Endothelial cell of umbilical vein (primary cell): ENCODE measurements around the gene NR0B2. TPM values are rescaled to one million over a fixed set of nuclear protein-coding genes. Genes with fewer than 3 reads are reported as not detected.
A peak's percentile ranks its signal among the peaks of the same experiment; 100 is the strongest.

Experiments used
- BruUV-seq: library from RNA; stranded (reverse); fragments of 400-500 nt; replicated peaks from 2 replicates; lab custom pipeline; 2021; lab: Mats Ljungman, UMichigan
- CTCF ChIA-PET: fragments of 300-600, 350-600 bp; sonication (Branson Sonifier 250); formaldehyde crosslinking; loops from one replicate; lab custom pipeline; 2021; ENCODE audit warnings: antibody characterized with exemption, inconsistent platforms; lab: Charles Lee
- POLR2A ChIA-PET: fragments of 300-600, 350-600 bp; sonication (Branson Sonifier 250); formaldehyde crosslinking; loops from one replicate; lab custom pipeline; 2021; ENCODE audit warnings: antibody characterized with exemption, inconsistent platforms; lab: Charles Lee
- DNase-seq: peaks from one replicate; pipeline ENCODE4 v3.0.0-alpha.2; 2011; ENCODE audit warnings: low read depth, low spot score
- FAIRE-seq: peaks from 2 replicates; lab custom pipeline; 2011; peaks lifted over from hg19 to GRCh38; lab: Jason Lieb, UNC
- H2AFZ ChIP-seq: 2 replicates; pipeline ENCODE4 v1.6.0; 2012; ENCODE audit warnings: low read depth, low read length, control low read depth, inconsistent platforms
- H3K27ac ChIP-seq: 2 replicates; pipeline ENCODE4 v1.5.1; 2011; ENCODE audit warnings: low read depth, mild to moderate bottlenecking, control low read depth, low read length, moderate library complexity; ENCODE audit not compliant: insufficient read depth
- H3K27me3 ChIP-seq, 2 experiments: 2 replicates each; pipeline versions ENCODE4 v1.6.0 to v1.6.1; 2011; ENCODE audit warnings: low read length in 2 of 2, mixed read lengths in 1 of 2; ENCODE audit not compliant: control insufficient read depth in 2 of 2, insufficient read depth in 2 of 2
- H3K36me3 ChIP-seq, 2 experiments: 2 replicates in 1 of 2; 3 replicates in 1 of 2; pipeline ENCODE4 v1.5.1; 2011; ENCODE audit warnings: low read length in 2 of 2, mild to moderate bottlenecking in 1 of 2, moderate library complexity in 1 of 2; ENCODE audit not compliant: control insufficient read depth in 2 of 2, insufficient read depth in 2 of 2; ENCODE audit errors: extremely low read depth in 1 of 2
- H3K4me1 ChIP-seq: 3 replicates; pipeline ENCODE4 v1.5.1; 2011; ENCODE audit warnings: mild to moderate bottlenecking, low read length; ENCODE audit not compliant: control insufficient read depth, insufficient read depth; ENCODE audit errors: extremely low read depth
- H3K4me2 ChIP-seq: 2 replicates; pipeline ENCODE4 v1.6.1; 2011; ENCODE audit warnings: low read length, control low read depth, mixed read lengths; ENCODE audit not compliant: insufficient read depth
- H3K4me3 ChIP-seq, 3 experiments: fragments of 200-600 bp in 1 of 3; sonication (generic), shearing (Covaris generic) in 1 of 3; replicated peaks in 1 of 3; 2 replicates each; pipeline ENCODE4 v1.5.1; 2011 to 2016; ENCODE audit warnings: control low read depth in 3 of 3, low read length in 3 of 3, mild to moderate bottlenecking in 2 of 3, inconsistent platforms in 1 of 3, low read depth in 1 of 3, moderate library complexity in 1 of 3; ENCODE audit not compliant: insufficient read depth in 1 of 3
- H3K79me2 ChIP-seq: 2 replicates; pipeline ENCODE4 v1.6.0; 2012; ENCODE audit warnings: low read length, inconsistent platforms; ENCODE audit not compliant: control insufficient read depth, insufficient read depth
- H3K9ac ChIP-seq: replicated peaks from 2 replicates; pipeline ENCODE3; 2011; ENCODE audit warnings: low read length, control low read depth; ENCODE audit not compliant: insufficient read depth; ENCODE audit errors: extremely low read depth
- H3K9me1 ChIP-seq: replicated peaks from 3 replicates; pipeline ENCODE4 v1.6.0; 2011; ENCODE audit warnings: mild to moderate bottlenecking, low read length; ENCODE audit not compliant: control insufficient read depth, insufficient read depth; ENCODE audit errors: extremely low read depth
- H3K9me3 ChIP-seq: replicated peaks from 2 replicates; pipeline ENCODE4 v1.5.1; 2012; ENCODE audit warnings: low read length, inconsistent platforms; ENCODE audit not compliant: control insufficient read depth, insufficient read depth
- H4K20me1 ChIP-seq: replicated peaks from 2 replicates; pipeline ENCODE3; 2011; ENCODE audit warnings: mild to moderate bottlenecking, low read length; ENCODE audit not compliant: control insufficient read depth, insufficient read depth; ENCODE audit errors: extremely low read depth
- EZH2 ChIP-seq: IDR thresholded peaks from 2 replicates; pipeline ENCODE4 v1.6.1; 2012; ENCODE audit warnings: borderline replicate concordance, low read depth, mild to moderate bottlenecking, moderate library complexity, low read length, inconsistent platforms; ENCODE audit not compliant: severe bottlenecking
- FOS ChIP-seq: IDR thresholded peaks from 2 replicates; pipeline ENCODE4 v1.6.1; 2011; ENCODE audit warnings: mild to moderate bottlenecking, low read length, moderate library complexity, borderline replicate concordance; ENCODE audit not compliant: insufficient read depth
- GATA2 ChIP-seq: IDR thresholded peaks from 2 replicates; pipeline ENCODE4 v1.7.0; 2011; ENCODE audit warnings: low read depth, mild to moderate bottlenecking, moderate library complexity, mixed read lengths, low read length; ENCODE audit not compliant: insufficient read length, insufficient read depth
- JUN ChIP-seq: IDR thresholded peaks from 2 replicates; pipeline ENCODE4 v1.6.1; 2011; ENCODE audit warnings: borderline replicate concordance, low read depth; ENCODE audit not compliant: insufficient read length, insufficient read depth
- MYC ChIP-seq: IDR thresholded peaks from one replicate; pipeline ENCODE4 v1.6.1; 2011; ENCODE audit warnings: mild to moderate bottlenecking, low read depth, low read length
- POLR2A ChIP-seq: IDR thresholded peaks from 2 replicates; pipeline ENCODE4 v1.6.1; 2012; ENCODE audit warnings: low read depth, mild to moderate bottlenecking, control low read depth, low read length
- POLR2AphosphoS5 ChIP-seq: IDR thresholded peaks from 2 replicates; pipeline ENCODE4 v1.6.1; 2012; ENCODE audit warnings: low read depth, mild to moderate bottlenecking, control low read depth, low read length, moderate library complexity; ENCODE audit not compliant: insufficient read depth
- dilution Hi-C: fragments of 300-500 bp; cut with MboI; formaldehyde crosslinking; loops from one replicate; pipeline ENCODE4 v1.15.0; 2019; ENCODE audit warnings: low sequenced_read_pairs; ENCODE audit not compliant: extremely low pct_ligation_motif_present
- intact Hi-C: fragments of 100-400 bp; cut with micrococcal nuclease; formaldehyde crosslinking; loops from one replicate; pipeline ENCODE4 v1.10.0; 2022
- polyA plus RNA-seq, 4 experiments: library from polyadenylated mRNA; depleted of rRNA in 3 of 4; stranded (reverse) in 3 of 4; unstranded in 1 of 4; fragments of >200 nt; gene quantifications; 2 replicates each; pipeline versions ENCODE4 v1.2.1 to v1.2.3, GENCODE V29; 2011 to 2012; ENCODE audit warnings: missing spikeins in 1 of 4
- total RNA-seq: library from RNA; stranded (reverse); gene quantifications from 2 replicates; pipeline ENCODE4 v1.2.3, GENCODE V29; 2021
- TF ChIP-seq, protein P1 (sequence below), 2 donors: IDR thresholded peaks; 1 replicate in 1 of 2; 2 replicates in 1 of 2; pipeline ENCODE4 v1.5.1; 2011; ENCODE audit warnings: low read length in 2 of 2, mild to moderate bottlenecking in 2 of 2, moderate library complexity in 2 of 2, control low read depth in 1 of 2, inconsistent platforms in 1 of 2, low read depth in 1 of 2; ENCODE audit not compliant: insufficient read depth in 1 of 2; ENCODE audit errors: extremely low read depth in 1 of 2
- TF ChIP-seq, protein P2 (sequence below): IDR thresholded peaks from 2 replicates; pipeline ENCODE4 v1.6.1; 2011; ENCODE audit not compliant: insufficient read depth, insufficient read length

The NR0B2 gene
- total and polyA plus RNA-seq, 2 donors (not counting 3 experiments of a cell fraction or from before 2014, with no cell fraction given): not detected

DNA sequence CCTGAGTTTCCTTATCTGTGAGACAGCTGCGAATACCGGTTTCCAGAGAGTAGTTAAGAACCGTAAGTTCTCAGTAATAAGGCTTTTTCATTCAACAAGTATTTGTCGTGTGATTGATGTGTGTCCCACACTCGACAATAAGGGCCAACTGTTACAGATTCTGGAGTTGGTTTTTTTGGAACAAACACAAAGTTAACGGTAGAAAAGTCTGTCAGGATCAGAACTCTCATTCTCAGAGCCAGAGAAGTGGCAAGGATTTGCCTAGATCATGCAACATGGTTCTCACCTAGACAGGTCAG, 8.6 kb upstream of the NR0B2 start:
- CTCF ChIA-PET: no interaction called here
- peak; percentile 81 for FAIRE-seq
- intact Hi-C loops (no loop called here), dilution Hi-C loops (no loop called here)
- peaks cover 26% of the 10 kb centered on the region for H3K4me1 ChIP-seq
- H3K4me2 ChIP-seq: peak overlapping the region; percentile 80
- H3K9ac ChIP-seq: peak overlapping the region; percentile 81
- H3K9me3 ChIP-seq: no peaks in the 10 kb centered on the region
- peak overlapping the region; percentile 71 for H3K27ac ChIP-seq
- peak; percentile 10 for DNase-seq
- H3K27me3 ChIP-seq: no peaks in the 10 kb centered on the region
- peaks cover 48% of the 10 kb centered on the region for H3K79me2 ChIP-seq
- no peaks in the 10 kb centered on the region for H3K9me1 ChIP-seq
- POLR2A ChIA-PET: no interaction called here
- BruUV-seq: TSS peak; percentile 57
- no peak overlapping the region for H2AFZ ChIP-seq
- TF ChIP-seq POLR2AphosphoS5 (peak; percentile 3), EZH2 (no peak)
- H3K36me3 ChIP-seq: peaks cover 11 to 12% of the 10 kb centered on the region in 2 experiments
- peak overlapping the region; percentile 49 to 100 (median 74) for H3K4me3 ChIP-seq
- no peaks in the 10 kb centered on the region for H4K20me1 ChIP-seq

DNA sequence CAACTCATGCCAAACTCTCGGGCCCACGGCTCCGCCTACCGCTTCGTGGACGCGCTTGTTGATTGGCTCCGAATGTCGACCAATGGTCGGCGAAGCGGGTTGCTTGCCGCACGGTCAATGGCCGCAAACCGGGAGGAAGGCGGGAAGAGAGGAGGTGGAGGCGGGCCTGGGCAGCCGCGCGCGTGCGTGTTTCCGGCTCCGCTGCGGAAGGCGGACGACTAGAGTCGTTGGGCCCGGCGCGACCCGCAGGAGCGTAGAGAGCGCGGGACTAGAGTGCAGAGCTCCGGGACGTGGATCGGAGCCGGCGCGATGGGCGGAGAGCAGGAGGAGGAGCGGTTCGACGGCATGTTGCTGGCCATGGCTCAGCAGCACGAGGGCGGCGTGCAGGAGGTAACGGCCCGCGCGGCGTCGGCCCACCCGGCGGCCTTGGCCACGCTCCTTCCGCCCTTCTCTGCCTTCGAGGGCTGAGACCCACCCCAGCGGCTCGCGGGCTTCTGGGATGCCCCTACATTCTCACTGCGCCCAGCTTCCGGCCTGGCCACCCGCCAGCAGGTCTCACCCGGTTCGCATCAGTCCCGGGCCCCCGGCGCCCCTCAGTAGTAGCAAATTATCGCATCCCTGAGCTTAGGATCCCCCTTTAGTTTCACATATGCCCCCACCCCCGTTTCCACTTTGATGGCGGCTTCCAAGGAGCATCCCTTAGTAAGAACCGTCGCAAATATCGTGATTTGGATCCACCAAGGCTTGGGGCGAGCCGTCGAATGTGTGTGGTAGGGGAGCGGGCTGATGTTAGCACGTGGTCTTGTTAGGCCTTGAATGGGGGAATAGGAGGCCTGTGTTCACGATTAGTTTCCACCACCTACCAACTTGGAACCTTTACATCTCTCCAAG, 8.0 kb upstream of the NR0B2 start, which contains the start of gene NUDC:
TSS of gene NUDC (plus strand) at position 204 of the 891 bp plus-strand sequence. CDS start at position 310, 106 bp downstream.
- peak; percentile 99 for FAIRE-seq
- Histone ChIP-seq H3K4me2 (peak within 1 kb of the TSS; percentile 80), H2AFZ (peak within 1 kb of the TSS; percentile 55), H3K9me1 (no peaks in the 10 kb centered on the region), H3K4me3 (peak within 1 kb of the TSS; percentile 49 to 100 (median 74)), H3K36me3 (peaks cover 9 to 11% of the 10 kb centered on the region in 2 experiments), H4K20me1 (no peaks in the 10 kb centered on the region), H3K9ac (peak within 1 kb of the TSS; percentile 81), H3K27me3 (no peaks in the 10 kb centered on the region), H3K79me2 (peaks cover 42% of the 10 kb centered on the region), H3K4me1 (peaks cover 26% of the 10 kb centered on the region), H3K27ac (peak within 1 kb of the TSS; percentile 71), H3K9me3 (no peaks in the 10 kb centered on the region)
- peak; percentile 98 for DNase-seq
- CTCF ChIA-PET: interaction anchor here (1.5 kb wide), 1 partner anchor 22 kb away, joined by 4 read pairs; the partner anchor contains the start of gene GPATCH3
- POLR2A ChIA-PET: no interaction called here
- TF ChIP-seq POLR2A: peak; percentile 95
- TF ChIP-seq FOS: no peak
- peak; percentile 91 for TF ChIP-seq POLR2AphosphoS5
- no peak for TF ChIP-seq JUN
- TF ChIP-seq, protein P1, sequence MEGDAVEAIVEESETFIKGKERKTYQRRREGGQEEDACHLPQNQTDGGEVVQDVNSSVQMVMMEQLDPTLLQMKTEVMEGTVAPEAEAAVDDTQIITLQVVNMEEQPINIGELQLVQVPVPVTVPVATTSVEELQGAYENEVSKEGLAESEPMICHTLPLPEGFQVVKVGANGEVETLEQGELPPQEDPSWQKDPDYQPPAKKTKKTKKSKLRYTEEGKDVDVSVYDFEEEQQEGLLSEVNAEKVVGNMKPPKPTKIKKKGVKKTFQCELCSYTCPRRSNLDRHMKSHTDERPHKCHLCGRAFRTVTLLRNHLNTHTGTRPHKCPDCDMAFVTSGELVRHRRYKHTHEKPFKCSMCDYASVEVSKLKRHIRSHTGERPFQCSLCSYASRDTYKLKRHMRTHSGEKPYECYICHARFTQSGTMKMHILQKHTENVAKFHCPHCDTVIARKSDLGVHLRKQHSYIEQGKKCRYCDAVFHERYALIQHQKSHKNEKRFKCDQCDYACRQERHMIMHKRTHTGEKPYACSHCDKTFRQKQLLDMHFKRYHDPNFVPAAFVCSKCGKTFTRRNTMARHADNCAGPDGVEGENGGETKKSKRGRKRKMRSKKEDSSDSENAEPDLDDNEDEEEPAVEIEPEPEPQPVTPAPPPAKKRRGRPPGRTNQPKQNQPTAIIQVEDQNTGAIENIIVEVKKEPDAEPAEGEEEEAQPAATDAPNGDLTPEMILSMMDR (IDR thresholded peaks at IDR 0.05; ENCODE audit: extremely low read depth in 1 of 2, insufficient read depth in 1 of 2, low read depth in 1 of 2, low read length in 2 of 2): no peak
- TF ChIP-seq EZH2: no peak
- no peak for TF ChIP-seq GATA2
- TF ChIP-seq MYC: no peak
- TF ChIP-seq, protein P2, sequence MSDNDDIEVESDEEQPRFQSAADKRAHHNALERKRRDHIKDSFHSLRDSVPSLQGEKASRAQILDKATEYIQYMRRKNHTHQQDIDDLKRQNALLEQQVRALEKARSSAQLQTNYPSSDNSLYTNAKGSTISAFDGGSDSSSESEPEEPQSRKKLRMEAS: peak; percentile 72
- intact Hi-C loops (loop anchor here (1.0 kb wide), 1 partner anchor 21 kb away; the partner anchor contains the start of gene GPATCH3), dilution Hi-C loops (no loop called here)
- no TSS peak for BruUV-seq
